ENCODE data around the gene KIF2C. TPM values are rescaled to one million over a fixed set of nuclear protein-coding genes. Genes with fewer than 3 reads are reported as not detected.

The KIF2C gene
- total RNA-seq, 1 experiment from 2014 or later: 98.7 TPM

DNA sequence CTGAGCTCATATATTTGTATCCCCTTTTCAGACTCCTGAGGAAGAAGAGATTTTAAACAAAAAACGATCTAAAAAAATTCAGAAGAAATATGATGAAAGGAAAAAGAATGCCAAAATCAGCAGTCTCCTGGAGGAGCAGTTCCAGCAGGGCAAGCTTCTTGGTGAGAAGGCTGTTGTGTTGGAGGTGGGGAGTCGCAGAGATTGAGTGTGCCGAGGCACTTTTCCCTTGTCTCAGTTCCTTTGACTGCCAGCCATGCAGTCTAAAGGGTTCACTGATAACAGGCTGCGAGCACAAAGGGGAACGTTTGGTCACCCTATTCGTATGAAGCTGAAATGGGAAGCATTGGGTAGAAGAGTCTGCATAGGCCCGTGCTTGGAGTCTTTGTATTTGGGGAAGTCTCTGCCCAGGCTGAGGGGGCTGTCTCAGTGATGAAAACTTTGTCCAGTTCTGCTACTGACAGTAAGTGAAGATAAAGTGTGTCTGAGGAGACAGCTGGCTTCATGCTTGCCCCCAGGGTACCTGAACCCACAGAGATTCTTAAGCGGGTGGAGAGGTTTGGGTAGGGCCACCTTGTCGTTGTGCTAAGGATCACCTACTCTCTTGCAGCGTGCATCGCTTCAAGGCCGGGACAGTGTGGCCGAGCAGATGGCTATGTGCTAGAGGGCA is 38.5 kb downstream of the KIF2C start:
- ChIA-PET POLR2A (ENCODE audit: unreplicated experiment) (interaction anchor here (0.5 kb wide), 2 partner anchors 22 to 52 kb away, joined by 3 to 4 read pairs; partner anchors contain the start of gene PLK3), CTCF (no interaction called here)
- TF ChIP-seq EZH2phosphoT487 (IDR thresholded peaks at IDR 0.05; ENCODE audit: borderline replicate concordance, low read length) (no peak), EZH2 (IDR thresholded peaks at IDR 0.05; ENCODE audit: low read length, unreplicated experiment) (no peak)
- TF ChIP-seq, protein P1, sequence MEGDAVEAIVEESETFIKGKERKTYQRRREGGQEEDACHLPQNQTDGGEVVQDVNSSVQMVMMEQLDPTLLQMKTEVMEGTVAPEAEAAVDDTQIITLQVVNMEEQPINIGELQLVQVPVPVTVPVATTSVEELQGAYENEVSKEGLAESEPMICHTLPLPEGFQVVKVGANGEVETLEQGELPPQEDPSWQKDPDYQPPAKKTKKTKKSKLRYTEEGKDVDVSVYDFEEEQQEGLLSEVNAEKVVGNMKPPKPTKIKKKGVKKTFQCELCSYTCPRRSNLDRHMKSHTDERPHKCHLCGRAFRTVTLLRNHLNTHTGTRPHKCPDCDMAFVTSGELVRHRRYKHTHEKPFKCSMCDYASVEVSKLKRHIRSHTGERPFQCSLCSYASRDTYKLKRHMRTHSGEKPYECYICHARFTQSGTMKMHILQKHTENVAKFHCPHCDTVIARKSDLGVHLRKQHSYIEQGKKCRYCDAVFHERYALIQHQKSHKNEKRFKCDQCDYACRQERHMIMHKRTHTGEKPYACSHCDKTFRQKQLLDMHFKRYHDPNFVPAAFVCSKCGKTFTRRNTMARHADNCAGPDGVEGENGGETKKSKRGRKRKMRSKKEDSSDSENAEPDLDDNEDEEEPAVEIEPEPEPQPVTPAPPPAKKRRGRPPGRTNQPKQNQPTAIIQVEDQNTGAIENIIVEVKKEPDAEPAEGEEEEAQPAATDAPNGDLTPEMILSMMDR (conservative IDR thresholded peaks at IDR 0.05; ENCODE audit: low read depth, low read length): no peak
- Histone ChIP-seq H3K27ac (ENCODE audit: low read length) (no peak overlapping the region), H3K9me3 (ENCODE audit: low read length) (no peaks in the 10 kb centered on the region), H4K20me1 (ENCODE audit: low read length) (peaks cover 40% of the 10 kb centered on the region), H3K27me3 (ENCODE audit: low read length) (no peaks in the 10 kb centered on the region), H3K4me1 (ENCODE audit: insufficient read depth, low read length) (peaks cover 15% of the 10 kb centered on the region), H3K9me2 (replicated peaks; ENCODE audit: low read length) (no peaks in the 10 kb centered on the region), H3K4me3 (ENCODE audit: low read length) (peak overlapping the region; percentile 89), H3K9ac (ENCODE audit: low read length) (no peak overlapping the region), H3K36me3 (ENCODE audit: low read depth, low read length) (peaks cover 55% of the 10 kb centered on the region), H3K79me2 (ENCODE audit: low read length) (peaks cover 46% of the 10 kb centered on the region), H2AFZ (ENCODE audit: low read length) (no peak overlapping the region), H3F3A (ENCODE audit: low read length, unreplicated experiment) (peaks cover 11% of the 10 kb centered on the region), H3K4me2 (ENCODE audit: low read length) (peak overlapping the region; percentile 91)
- no TSS peak for BruUV-seq (replicated peaks)
- DNase-seq: peak; percentile 1
- intact Hi-C loops (cut with micrococcal nuclease): no loop called here
- no peak for ATAC-seq

DNA sequence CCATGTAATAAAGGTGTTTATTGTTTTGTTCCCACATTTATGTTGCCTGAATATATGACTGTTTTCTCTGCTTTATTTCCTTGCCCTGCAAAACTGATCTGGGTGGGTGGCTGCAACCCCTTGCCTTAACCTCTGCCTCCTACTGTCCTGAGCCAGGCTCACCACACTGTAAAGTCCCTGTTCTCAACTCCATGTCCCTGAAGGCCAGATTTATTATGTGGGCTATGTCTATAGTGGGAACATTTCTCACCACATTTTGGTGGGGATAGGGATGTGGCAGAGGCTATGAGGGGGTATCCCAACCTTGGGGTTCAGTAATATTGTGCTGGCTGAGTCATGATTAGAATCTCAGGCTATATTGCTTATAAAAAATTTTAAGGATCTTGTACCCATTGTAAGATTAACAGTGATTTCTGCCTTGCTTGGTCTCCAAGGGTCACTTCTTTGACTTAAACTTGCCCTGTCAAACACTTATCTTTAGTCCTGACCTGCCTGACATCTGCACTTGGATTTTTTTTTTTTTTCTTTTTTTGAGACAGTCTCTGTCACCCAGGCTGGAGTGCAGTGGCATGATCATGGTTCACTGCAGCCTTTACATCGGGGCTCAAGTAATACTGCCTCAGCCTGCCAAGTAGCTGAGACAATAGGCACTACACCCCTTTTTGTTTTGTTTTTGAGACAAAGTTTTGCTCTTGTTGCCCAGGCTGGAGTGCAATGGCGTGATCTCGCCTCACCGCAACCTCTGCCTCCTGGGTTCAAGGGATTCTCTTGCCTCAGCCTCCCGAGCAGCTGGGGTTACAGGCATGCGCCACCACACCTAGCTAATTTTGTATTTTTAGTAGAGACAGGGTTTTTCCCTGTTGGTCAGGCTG is 39.3 kb downstream of the KIF2C start:
- Histone ChIP-seq H3K27ac (ENCODE audit: low read length) (no peak overlapping the region), H3K4me1 (ENCODE audit: insufficient read depth, low read length) (peaks cover 15% of the 10 kb centered on the region), H3K9me3 (ENCODE audit: low read length) (no peaks in the 10 kb centered on the region), H3K36me3 (ENCODE audit: low read depth, low read length) (peaks cover 55% of the 10 kb centered on the region), H3F3A (ENCODE audit: low read length, unreplicated experiment) (peaks cover 11% of the 10 kb centered on the region), H4K20me1 (ENCODE audit: low read length) (peaks cover 40% of the 10 kb centered on the region), H3K9me2 (replicated peaks; ENCODE audit: low read length) (no peaks in the 10 kb centered on the region), H3K9ac (ENCODE audit: low read length) (no peak overlapping the region), H2AFZ (ENCODE audit: low read length) (no peak overlapping the region), H3K4me2 (ENCODE audit: low read length) (no peak overlapping the region), H3K4me3 (ENCODE audit: low read length) (no peak overlapping the region), H3K27me3 (ENCODE audit: low read length) (no peaks in the 10 kb centered on the region), H3K79me2 (ENCODE audit: low read length) (peaks cover 46% of the 10 kb centered on the region)
- ChIA-PET CTCF (no interaction called here), POLR2A (ENCODE audit: unreplicated experiment) (no interaction called here)
- TF ChIP-seq EZH2 (IDR thresholded peaks at IDR 0.05; ENCODE audit: low read length, unreplicated experiment) (no peak), EZH2phosphoT487 (IDR thresholded peaks at IDR 0.05; ENCODE audit: borderline replicate concordance, low read length) (no peak)
- TF ChIP-seq, protein P1 (conservative IDR thresholded peaks at IDR 0.05; ENCODE audit: low read depth, low read length): no peak
- DNase-seq (no peak), ATAC-seq (no peak)
- intact Hi-C loops (cut with micrococcal nuclease): no loop called here
- no TSS peak for BruUV-seq (replicated peaks)
